ENCODE measurements around the gene GPATCH4.

GRCh38 chr1:156615946-156616345 lies 14.7 kb upstream of the GPATCH4 start:
- no peak for TF ChIP-seq CTCF (conservative IDR thresholded peaks at IDR 0.05 in 1 of 2, IDR thresholded peaks at IDR 0.05 in 1 of 2; ENCODE audit: low read depth in 1 of 2, low read length in 2 of 2)
- no peak for TF ChIP-seq EZH2 (IDR thresholded peaks at IDR 0.05; ENCODE audit: low read length, missing control alignments)
